ENCODE measurements around the gene SORBS2. TPM values are rescaled to one million over a fixed set of nuclear protein-coding genes. Genes with fewer than 3 reads are reported as not detected.

Gene SORBS2
- total RNA-seq, 1 experiment from 2014 or later, result 0.34 TPM

DNA sequence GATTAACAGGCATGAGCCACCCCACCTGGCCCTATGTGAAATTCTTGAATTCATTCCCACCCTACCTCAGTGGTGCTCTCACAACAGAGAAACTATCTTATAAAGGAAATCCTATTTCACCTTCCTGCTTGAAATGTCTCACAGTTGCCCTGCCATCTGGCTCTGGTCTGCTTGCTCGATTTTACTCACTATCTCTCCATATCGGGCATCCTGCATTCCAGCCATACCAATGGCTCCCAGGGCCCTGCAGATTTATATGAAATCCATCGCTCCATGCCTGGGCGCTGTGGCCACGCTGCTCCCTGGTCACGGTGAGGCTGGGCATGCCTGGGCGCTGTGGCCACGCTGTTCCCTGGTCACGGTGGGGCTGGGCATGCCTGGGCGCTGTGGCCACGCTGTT, 15.8 kb downstream of the SORBS2 start:
- no peaks in the 10 kb centered on the region for H3K9me3 ChIP-seq (ENCODE audit: control insufficient read depth in 1 of 2, insufficient read depth in 1 of 2, low read depth in 1 of 2, low read length in 2 of 2)
- peaks cover 3 to 9% of the 10 kb centered on the region in 2 experiments; a peak in 2 of 4 replicates for H3K4me1 ChIP-seq (ENCODE audit: control insufficient read depth in 1 of 2, insufficient read depth in 2 of 2, low read length in 2 of 2)
- H4K20me1 ChIP-seq (ENCODE audit: insufficient read depth), result no peaks in the 10 kb centered on the region
- BruUV-seq (replicated peaks), result no TSS peak
- no peak overlapping the region for H3K9ac ChIP-seq (ENCODE audit: low read length)
- CTCF ChIA-PET, result no interaction called here
- no peaks in the 10 kb centered on the region for H3K9me2 ChIP-seq (ENCODE audit: insufficient read depth)
- TF ChIP-seq, protein P1, sequence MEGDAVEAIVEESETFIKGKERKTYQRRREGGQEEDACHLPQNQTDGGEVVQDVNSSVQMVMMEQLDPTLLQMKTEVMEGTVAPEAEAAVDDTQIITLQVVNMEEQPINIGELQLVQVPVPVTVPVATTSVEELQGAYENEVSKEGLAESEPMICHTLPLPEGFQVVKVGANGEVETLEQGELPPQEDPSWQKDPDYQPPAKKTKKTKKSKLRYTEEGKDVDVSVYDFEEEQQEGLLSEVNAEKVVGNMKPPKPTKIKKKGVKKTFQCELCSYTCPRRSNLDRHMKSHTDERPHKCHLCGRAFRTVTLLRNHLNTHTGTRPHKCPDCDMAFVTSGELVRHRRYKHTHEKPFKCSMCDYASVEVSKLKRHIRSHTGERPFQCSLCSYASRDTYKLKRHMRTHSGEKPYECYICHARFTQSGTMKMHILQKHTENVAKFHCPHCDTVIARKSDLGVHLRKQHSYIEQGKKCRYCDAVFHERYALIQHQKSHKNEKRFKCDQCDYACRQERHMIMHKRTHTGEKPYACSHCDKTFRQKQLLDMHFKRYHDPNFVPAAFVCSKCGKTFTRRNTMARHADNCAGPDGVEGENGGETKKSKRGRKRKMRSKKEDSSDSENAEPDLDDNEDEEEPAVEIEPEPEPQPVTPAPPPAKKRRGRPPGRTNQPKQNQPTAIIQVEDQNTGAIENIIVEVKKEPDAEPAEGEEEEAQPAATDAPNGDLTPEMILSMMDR (IDR thresholded peaks at IDR 0.05 in 2 of 3, conservative IDR thresholded peaks at IDR 0.05 in 1 of 3; ENCODE audit: borderline replicate concordance in 1 of 3, insufficient read depth in 1 of 3, low read depth in 2 of 3, low read length in 2 of 3), result no peak
- TF ChIP-seq ELF1 (IDR thresholded peaks at IDR 0.05; ENCODE audit: borderline replicate concordance, low read depth), result no peak
- no peak for TF ChIP-seq SP1 (IDR thresholded peaks at IDR 0.05; ENCODE audit: low read depth)
- TF ChIP-seq, protein P2, sequence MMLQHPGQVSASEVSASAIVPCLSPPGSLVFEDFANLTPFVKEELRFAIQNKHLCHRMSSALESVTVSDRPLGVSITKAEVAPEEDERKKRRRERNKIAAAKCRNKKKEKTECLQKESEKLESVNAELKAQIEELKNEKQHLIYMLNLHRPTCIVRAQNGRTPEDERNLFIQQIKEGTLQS (IDR thresholded peaks at IDR 0.05), result no peak
- no peak for TF ChIP-seq YY1 (IDR thresholded peaks at IDR 0.05; ENCODE audit: extremely low read depth, insufficient replicate concordance, low read depth, low read length)
- TF ChIP-seq, protein P3, sequence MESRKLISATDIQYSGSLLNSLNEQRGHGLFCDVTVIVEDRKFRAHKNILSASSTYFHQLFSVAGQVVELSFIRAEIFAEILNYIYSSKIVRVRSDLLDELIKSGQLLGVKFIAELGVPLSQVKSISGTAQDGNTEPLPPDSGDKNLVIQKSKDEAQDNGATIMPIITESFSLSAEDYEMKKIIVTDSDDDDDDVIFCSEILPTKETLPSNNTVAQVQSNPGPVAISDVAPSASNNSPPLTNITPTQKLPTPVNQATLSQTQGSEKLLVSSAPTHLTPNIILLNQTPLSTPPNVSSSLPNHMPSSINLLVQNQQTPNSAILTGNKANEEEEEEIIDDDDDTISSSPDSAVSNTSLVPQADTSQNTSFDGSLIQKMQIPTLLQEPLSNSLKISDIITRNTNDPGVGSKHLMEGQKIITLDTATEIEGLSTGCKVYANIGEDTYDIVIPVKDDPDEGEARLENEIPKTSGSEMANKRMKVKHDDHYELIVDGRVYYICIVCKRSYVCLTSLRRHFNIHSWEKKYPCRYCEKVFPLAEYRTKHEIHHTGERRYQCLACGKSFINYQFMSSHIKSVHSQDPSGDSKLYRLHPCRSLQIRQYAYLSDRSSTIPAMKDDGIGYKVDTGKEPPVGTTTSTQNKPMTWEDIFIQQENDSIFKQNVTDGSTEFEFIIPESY (IDR thresholded peaks at IDR 0.05; ENCODE audit: extremely low read depth, insufficient replicate concordance, low read length), result no peak
- no peak for TF ChIP-seq EZH2 (IDR thresholded peaks at IDR 0.05)
- no peak for TF ChIP-seq TCF7L2 (IDR thresholded peaks at IDR 0.05; ENCODE audit: borderline replicate concordance, extremely low read depth, insufficient read depth, insufficient read length)
- TF ChIP-seq, protein P4, sequence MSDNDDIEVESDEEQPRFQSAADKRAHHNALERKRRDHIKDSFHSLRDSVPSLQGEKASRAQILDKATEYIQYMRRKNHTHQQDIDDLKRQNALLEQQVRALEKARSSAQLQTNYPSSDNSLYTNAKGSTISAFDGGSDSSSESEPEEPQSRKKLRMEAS (IDR thresholded peaks at IDR 0.05), result no peak
- no peak for TF ChIP-seq RAD21 (IDR thresholded peaks at IDR 0.05; ENCODE audit: low read depth)
- no peak for TF ChIP-seq FOSL1 (IDR thresholded peaks at IDR 0.05; ENCODE audit: low read depth)
- no peak for TF ChIP-seq JUND (IDR thresholded peaks at IDR 0.05)
- TF ChIP-seq CEBPB (IDR thresholded peaks at IDR 0.05; ENCODE audit: low read depth), result no peak
- TF ChIP-seq EZH2phosphoT487 (IDR thresholded peaks at IDR 0.05; ENCODE audit: borderline replicate concordance), result no peak
- no peak for TF ChIP-seq ZFX (IDR thresholded peaks at IDR 0.05)
- TF ChIP-seq ZNF274 (IDR thresholded peaks at IDR 0.05; ENCODE audit: low read depth, low read length), result no peak
- TF ChIP-seq SRF (IDR thresholded peaks at IDR 0.05; ENCODE audit: low read depth), result no peak
- no peak for TF ChIP-seq POLR2A (IDR thresholded peaks at IDR 0.05; ENCODE audit: borderline replicate concordance, extremely low read depth, insufficient read depth, insufficient read length)
- POLR2A ChIA-PET, result no interaction called here
- H3K36me3 ChIP-seq (ENCODE audit: control insufficient read depth in 1 of 2, insufficient read depth in 2 of 2, low read length in 2 of 2), result no peaks in the 10 kb centered on the region
- DNase-seq (ENCODE audit: low read depth, low spot score) (no peak), ATAC-seq (no peak)
- H3K79me2 ChIP-seq (ENCODE audit: insufficient read depth, low read length), result no peaks in the 10 kb centered on the region
- no peaks in the 10 kb centered on the region for H3K27me3 ChIP-seq (ENCODE audit: insufficient read depth, low read length)
- no peak overlapping the region for H3K4me2 ChIP-seq (ENCODE audit: low read length)
- no peak overlapping the region for H2AFZ ChIP-seq (ENCODE audit: low read depth, low read length, poor library complexity, severe bottlenecking)
- no peak overlapping the region for H3K27ac ChIP-seq (ENCODE audit: low read depth, low read length)
- intact Hi-C loops (cut with micrococcal nuclease), result no loop called here
- no peak overlapping the region for H3K4me3 ChIP-seq (replicated peaks in 1 of 2; ENCODE audit: low read depth in 1 of 2, low read length in 2 of 2)
- RAD21 ChIA-PET (ENCODE audit: low non-redundant PET in 1 of 2, low total read pairs in 2 of 2, uncharacterized antibody in 2 of 2, unreplicated experiment in 2 of 2), result no interaction called here
